GM12873 (cell line): ENCODE data around the gene BPIFB3.

Source experiments
- TF ChIP-seq, protein P1 (sequence below): IDR thresholded peaks from 2 replicates; pipeline ENCODE4 v1.5.1; 2012; ENCODE audit warnings: low read depth, mild to moderate bottlenecking, moderate library complexity, low read length, control low read depth; ENCODE audit not compliant: insufficient read depth; ENCODE audit errors: missing control alignments

BPIFB3 gene

DNA sequence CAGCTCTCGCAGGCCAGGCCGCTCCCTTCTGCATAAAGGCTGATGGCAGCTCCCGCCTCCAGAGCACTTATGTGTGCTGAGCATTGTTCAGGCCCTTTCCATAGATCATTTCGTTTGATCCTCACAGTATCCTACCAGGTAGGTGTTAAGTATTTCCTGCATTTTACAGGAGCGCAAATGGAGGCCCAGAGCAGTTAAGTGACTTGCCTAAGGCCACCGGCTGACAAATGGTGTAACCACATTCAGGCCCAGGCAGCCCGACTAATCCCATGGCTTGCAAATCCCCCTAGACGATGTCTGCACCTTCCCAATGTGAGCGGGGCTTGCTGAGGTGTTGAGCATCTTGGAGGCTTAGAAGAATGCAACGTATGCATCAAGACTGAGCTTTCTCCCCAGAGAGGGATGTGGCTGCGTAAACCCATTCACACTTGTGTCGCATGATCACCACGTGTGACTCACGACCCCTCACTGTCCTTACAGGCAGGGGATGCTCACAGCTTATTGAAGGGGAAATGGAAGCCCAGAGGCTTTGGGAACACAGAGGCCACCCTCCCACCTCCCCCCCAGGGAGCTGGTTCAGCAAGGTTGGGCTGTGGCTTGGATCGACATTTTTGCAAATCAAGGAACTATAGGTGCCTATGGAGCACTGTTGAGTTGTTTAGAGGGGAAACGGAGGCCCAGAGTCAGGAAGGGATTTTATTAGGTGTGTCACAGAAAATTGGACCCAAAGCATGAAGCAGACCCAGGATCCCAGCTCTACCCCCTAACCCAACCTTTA, 39.2 kb upstream of the BPIFB3 start:
- TF ChIP-seq, protein P1, sequence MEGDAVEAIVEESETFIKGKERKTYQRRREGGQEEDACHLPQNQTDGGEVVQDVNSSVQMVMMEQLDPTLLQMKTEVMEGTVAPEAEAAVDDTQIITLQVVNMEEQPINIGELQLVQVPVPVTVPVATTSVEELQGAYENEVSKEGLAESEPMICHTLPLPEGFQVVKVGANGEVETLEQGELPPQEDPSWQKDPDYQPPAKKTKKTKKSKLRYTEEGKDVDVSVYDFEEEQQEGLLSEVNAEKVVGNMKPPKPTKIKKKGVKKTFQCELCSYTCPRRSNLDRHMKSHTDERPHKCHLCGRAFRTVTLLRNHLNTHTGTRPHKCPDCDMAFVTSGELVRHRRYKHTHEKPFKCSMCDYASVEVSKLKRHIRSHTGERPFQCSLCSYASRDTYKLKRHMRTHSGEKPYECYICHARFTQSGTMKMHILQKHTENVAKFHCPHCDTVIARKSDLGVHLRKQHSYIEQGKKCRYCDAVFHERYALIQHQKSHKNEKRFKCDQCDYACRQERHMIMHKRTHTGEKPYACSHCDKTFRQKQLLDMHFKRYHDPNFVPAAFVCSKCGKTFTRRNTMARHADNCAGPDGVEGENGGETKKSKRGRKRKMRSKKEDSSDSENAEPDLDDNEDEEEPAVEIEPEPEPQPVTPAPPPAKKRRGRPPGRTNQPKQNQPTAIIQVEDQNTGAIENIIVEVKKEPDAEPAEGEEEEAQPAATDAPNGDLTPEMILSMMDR: no peak

DNA sequence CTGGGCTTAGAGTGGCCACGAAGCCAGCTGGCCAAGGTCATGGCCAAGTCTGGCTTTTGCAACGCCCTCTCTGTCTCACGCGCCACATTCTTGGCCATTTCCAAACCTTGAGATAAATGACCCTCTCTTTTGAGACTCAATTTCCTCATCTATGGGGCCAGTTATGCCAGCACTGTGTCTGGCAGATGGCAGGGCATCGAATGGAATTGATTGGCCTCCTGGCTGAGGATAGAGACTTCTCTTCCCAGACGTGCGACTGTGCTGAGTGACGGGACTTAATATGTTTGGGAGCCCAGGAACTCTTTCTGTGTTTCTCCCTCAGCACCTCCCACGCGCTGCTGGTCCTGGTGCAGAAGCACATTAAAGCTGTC, 38.6 kb upstream of the BPIFB3 start:
- TF ChIP-seq, protein P1: no peak

DNA sequence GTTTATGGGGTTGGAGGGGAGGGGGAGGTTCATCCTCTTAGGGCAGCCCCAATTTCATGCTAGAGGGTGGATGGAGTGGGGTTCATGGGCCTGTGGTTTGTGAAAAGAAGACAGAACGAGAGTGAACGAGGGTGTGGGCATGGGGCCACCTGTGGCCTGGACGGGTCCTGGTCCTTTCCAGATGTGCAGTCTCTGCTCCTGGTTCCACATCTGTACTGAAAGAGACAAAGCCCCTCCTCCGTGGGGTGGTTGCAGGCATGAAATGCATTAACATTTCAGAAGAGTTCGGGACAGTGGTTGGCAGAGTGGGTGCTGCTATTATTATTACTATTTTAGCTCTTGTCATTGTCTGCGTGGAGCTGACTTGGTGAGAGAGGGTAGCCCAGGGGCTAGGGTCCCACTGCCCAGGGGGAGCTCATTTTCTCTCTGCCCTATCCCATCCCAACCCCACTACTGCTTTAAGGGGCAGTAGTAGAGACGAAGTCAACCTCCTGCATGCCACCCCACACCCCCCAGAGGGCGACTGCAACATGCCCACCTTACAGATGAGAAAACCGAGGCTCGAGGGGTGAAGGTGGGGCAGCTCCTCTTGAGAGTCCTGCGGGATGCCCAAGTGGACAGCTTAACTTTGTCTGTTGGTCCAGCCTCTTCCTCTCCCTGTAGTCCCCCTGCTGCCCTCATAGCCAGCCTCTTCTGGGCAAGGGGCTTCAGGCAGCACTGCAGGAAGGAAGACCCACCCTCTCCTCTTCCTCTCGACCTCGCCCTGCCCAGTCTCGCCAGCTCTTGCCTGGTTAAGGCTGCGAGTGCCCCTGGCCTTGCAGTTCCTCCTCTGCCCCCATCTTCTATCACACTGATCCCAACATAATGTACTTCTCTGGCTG, 37.8 kb upstream of the BPIFB3 start:
- TF ChIP-seq, protein P1: no peak

DNA sequence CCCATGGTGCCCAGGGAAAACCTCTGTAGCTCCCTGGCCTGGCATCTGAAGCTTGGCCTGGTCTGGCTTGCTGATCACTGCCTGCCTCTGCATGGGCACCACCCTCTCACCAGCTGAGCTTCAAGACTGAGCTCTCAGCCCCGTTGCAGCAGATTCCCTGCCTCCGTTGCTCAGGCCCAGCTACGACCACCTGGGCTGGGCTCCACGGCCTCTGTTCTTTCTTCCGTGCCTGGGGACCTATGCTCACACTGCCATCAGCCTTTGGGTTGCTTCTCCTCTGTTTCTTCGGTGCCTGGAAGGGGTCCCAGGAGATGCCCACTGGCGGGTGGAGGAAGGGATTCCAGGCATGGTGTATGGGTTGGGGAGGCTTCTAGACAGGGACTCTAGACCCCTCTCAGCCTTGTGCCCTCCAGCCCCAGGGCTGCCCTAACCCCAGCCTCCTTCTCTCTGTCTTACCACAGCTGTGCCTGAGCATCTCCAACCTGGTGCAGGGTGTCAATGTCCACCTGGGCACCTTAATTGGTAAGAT, 37.1 kb upstream of the BPIFB3 start:
- TF ChIP-seq, protein P1: no peak

DNA sequence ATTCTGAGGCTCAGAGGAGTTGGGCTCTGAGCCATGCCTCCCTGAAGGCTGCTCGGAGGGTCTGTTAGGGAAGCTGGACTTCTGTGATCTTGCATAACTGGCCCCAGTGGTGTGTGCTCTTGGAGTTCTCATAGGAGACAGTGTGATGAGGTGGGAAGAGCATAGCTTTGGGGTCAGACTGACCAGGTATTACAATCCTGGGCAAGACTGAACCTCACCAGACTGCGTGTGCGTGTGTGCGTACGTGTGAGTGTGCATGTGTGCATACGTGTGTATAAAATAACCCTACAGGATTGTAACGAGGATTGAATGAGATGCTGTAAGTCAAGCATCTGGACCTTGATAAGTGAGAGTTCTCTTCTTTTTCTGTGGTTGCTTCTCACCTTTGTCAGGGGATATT, 36.2 kb upstream of the BPIFB3 start:
- TF ChIP-seq, protein P1: no peak

DNA sequence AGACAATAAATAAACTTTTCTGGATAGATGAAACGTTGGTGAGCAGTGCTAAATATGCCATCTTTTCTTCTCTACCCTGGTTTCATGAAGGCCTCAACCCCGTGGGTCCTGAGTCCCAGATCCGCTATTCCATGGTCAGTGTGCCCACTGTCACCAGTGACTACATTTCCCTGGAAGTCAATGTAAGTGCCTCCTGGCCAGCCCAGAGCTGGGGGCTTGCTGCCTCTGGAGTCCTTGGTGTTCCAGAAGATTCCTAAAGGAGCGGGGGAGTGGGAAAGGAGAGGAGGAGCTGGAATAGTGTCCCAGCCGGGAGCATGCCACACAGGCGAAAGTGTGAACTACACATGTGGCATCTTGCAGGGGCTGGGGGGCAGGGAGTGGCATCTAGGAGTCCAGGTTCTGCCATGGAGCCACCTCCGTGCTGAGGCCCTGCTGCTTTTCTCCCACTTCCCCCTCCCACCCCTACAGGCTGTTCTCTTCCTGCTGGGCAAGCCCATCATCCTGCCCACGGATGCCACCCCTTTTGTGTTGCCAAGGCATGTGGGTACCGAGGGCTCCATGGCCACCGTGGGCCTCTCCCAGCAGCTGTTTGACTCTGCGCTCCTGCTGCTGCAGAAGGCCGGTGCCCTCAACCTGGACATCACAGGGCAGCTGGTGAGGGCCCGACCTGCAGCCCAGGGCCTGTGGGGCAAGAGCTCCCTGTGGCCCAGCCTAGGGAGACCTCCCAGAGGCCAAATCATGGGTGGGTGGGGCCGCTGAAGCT, 35.4 kb upstream of the BPIFB3 start:
- TF ChIP-seq, protein P1: no peak
